IPS-20b (cell line): ENCODE data around the gene FKBP1A.

ENCODE experiments used
- H3K27ac ChIP-seq: one replicate; pipeline ENCODE4 v1.5.1; 2013; ENCODE audit warnings: low read length
- H3K27me3 ChIP-seq: 2 replicates; pipeline ENCODE4 v1.6.1; 2013; ENCODE audit warnings: mild to moderate bottlenecking, low read length, inconsistent platforms; ENCODE audit not compliant: insufficient read depth
- H3K36me3 ChIP-seq: 2 replicates; pipeline ENCODE4 v1.6.1; 2013; ENCODE audit warnings: low read depth, mild to moderate bottlenecking, inconsistent platforms, low read length, moderate library complexity; ENCODE audit not compliant: insufficient read depth
- H3K4me1 ChIP-seq: 2 replicates; pipeline ENCODE4 v1.6.1; 2013; ENCODE audit warnings: mild to moderate bottlenecking, control low read depth, inconsistent platforms, low read length, moderate library complexity; ENCODE audit not compliant: insufficient read depth
- H3K4me3 ChIP-seq: 2 replicates; pipeline ENCODE4 v1.5.1; 2013; ENCODE audit warnings: mild to moderate bottlenecking, low read length, inconsistent platforms
- H3K9ac ChIP-seq: 2 replicates; pipeline ENCODE4 v1.6.1; 2013; ENCODE audit warnings: low read depth, mild to moderate bottlenecking, inconsistent platforms, low read length, moderate library complexity
- H3K9me3 ChIP-seq: 2 replicates; pipeline ENCODE4 v1.6.1; 2013; ENCODE audit warnings: mild to moderate bottlenecking, low read depth, low read length, inconsistent platforms; ENCODE audit not compliant: insufficient read depth

FKBP1A gene

GRCh38 chr20:1334370-1334731 is 58.5 kb downstream of the FKBP1A start:
- H3K36me3 ChIP-seq: 0 out of 2 replicates have a peak, but pooled peaks cover 14% of the 10 kb centered on the region
- no peaks in the 10 kb centered on the region for H3K27me3 ChIP-seq
- no peaks in the 10 kb centered on the region for H3K9me3 ChIP-seq
- H3K4me1 ChIP-seq: no peaks in the 10 kb centered on the region
- H3K4me3 ChIP-seq: no peak overlapping the region
- H3K9ac ChIP-seq: no peak overlapping the region
- H3K27ac ChIP-seq: no peak overlapping the region

DNA sequence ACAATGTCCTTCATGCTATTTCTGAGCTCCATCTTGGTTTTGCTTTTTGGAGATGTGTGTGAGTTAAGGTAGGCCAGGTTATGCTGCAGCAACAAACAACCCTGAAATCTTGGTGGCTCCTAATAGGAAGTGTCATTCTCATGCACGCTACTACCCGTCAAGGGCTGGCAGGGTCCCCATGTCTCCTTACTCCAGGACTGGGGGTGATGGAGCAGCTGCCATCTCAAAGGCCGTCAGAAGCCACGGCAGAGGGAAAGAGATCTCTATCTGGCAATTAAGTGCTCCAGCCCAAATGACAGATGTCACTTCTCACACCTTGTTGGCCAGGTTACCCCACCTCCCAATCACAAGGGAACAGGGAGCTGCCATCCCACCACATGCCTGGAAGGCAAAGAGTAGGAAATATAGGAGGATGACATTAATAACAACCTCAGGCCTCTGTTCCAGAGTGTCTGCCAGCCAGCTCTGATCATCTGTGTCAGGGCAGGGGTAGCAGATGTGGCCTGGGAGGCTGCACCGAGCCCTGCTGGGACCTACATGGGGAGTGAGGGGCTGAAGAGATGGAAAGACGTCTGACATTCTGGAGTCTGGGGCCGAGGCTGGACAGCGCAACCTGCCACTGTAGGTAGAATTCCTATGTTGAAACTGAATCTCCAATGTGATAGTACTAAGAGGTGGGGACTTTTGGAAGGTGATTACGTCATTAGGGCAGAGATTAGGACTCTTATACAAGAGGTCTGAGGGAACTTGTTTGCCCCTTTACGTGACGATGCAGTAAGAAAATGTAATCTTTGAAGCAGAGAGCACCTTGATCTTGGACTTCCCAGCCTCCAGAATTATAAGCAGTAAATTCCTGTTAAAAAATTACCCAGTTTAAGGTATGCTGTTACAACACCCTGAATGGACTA is 59.1 kb downstream of the FKBP1A start:
- Histone ChIP-seq H3K36me3 (0 out of 2 replicates have a peak, but pooled peaks cover 14% of the 10 kb centered on the region), H3K9ac (no peak overlapping the region), H3K27me3 (no peaks in the 10 kb centered on the region), H3K9me3 (no peaks in the 10 kb centered on the region), H3K4me1 (no peaks in the 10 kb centered on the region), H3K4me3 (no peak overlapping the region), H3K27ac (no peak overlapping the region)

DNA sequence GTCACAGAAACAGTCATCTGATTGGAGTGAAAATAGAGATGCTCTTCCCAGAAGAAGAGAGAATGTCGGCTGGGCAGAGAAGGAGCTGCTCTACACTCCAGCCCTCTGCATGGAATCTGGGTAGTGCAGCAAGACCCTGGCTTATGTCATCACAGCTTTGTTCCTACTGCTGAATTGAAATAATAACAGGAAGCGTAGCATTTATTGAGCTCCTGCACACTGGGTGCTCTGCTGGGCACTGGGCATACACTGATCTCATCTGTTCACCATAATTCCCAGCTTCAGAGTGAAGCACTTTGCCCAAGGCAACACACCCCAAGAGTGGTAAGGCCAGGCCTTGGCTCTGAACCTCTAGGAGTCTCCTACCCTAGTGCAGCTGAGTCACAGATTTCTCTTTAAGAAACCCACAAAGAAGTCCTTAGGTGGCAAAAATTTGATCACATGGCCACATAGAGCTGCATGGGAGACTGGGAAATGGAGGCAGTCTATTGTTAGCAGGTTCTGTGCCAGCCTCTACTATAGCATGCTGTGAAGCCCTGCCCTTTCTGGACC is 60.0 kb downstream of the FKBP1A start:
- Histone ChIP-seq H3K4me1 (no peaks in the 10 kb centered on the region), H3K9me3 (no peaks in the 10 kb centered on the region), H3K27me3 (no peaks in the 10 kb centered on the region), H3K4me3 (no peak overlapping the region), H3K36me3 (0 out of 2 replicates have a peak, but pooled peaks cover 14% of the 10 kb centered on the region), H3K27ac (no peak overlapping the region), H3K9ac (no peak overlapping the region)

DNA sequence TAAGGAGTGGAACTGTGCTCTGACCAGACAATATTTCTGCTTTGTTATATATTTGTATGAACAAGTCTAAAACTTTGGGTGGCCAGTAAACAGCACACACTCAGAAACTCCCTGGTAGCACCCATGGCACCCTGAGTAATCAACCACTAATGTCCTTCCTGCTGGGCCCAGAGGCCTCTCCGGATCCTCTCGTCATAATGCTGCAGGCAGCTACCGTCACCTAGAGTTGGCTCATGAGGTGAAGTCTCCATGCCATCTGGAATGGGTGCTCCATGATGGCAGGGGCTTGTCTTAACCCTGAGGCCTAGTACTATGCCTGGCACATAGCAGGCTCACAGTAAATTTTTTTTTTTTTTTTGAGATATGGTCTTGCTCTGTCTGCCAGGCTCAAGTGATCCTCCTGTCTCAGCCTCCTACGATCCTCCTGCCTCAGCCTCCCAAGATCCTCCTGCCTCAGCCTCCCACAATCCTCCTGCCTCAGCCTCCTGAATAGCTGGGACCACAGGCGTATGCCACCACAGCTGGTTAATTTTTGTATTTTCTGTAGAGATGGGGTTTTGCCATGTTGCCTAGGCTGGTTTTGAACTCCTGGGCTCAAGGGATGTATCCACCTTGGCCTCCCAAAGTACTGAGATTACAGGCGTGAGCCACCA is 60.9 kb downstream of the FKBP1A start:
- Histone ChIP-seq H3K9me3 (no peaks in the 10 kb centered on the region), H3K9ac (no peak overlapping the region), H3K36me3 (0 out of 2 replicates have a peak, but pooled peaks cover 14% of the 10 kb centered on the region), H3K4me3 (no peak overlapping the region), H3K27ac (no peak overlapping the region), H3K27me3 (no peaks in the 10 kb centered on the region), H3K4me1 (no peaks in the 10 kb centered on the region)

DNA sequence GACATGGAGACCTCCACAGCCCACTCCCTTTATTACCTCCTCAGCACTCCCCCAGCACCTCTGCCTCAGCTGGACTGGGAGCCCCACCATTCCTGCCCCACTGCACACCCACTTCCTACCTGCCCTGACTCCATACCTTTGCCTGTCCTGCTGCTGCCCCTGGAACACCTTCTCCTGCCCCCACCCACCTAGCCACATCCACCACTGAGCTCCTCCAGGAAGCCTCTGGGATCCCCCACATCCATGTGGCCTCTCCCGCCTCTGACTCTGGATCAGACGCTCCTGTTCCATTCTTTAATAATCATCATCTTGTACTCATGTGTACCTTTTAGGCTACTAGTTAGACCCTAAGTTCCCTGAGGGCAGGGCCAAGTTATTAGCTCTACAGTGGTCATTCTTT is 61.8 kb downstream of the FKBP1A start:
- no peak overlapping the region for H3K4me3 ChIP-seq
- no peaks in the 10 kb centered on the region for H3K27me3 ChIP-seq
- no peaks in the 10 kb centered on the region for H3K9me3 ChIP-seq
- H3K4me1 ChIP-seq: peaks cover 8% of the 10 kb centered on the region; the same call in 1 of the 2 replicates
- no peak overlapping the region for H3K27ac ChIP-seq
- no peak overlapping the region for H3K9ac ChIP-seq
- H3K36me3 ChIP-seq: 0 out of 2 replicates have a peak, but pooled peaks cover 14% of the 10 kb centered on the region

GRCh38 chr20:1330075-1330830 is 62.6 kb downstream of the FKBP1A start:
- Histone ChIP-seq H3K27me3 (no peaks in the 10 kb centered on the region), H3K4me1 (peaks cover 8% of the 10 kb centered on the region; the same call in 1 of the 2 replicates), H3K27ac (no peak overlapping the region), H3K9me3 (no peaks in the 10 kb centered on the region), H3K9ac (no peak overlapping the region), H3K36me3 (0 out of 2 replicates have a peak, but pooled peaks cover 14% of the 10 kb centered on the region), H3K4me3 (no peak overlapping the region)

GRCh38 chr20:1328680-1329330 is 64.0 kb downstream of the FKBP1A start, which contains the start of gene SDCBP2:
TSS of gene SDCBP2 (minus strand) at chr20:1329139. CDS start at chr20:1320416, 8,723 bp downstream.
- Histone ChIP-seq H3K36me3 (0 out of 2 replicates have a peak, but pooled peaks cover 11% of the 10 kb centered on the region), H3K27ac (no peak within 1 kb of the TSS), H3K4me1 (peaks cover 8% of the 10 kb centered on the region; the same call in 1 of the 2 replicates), H3K27me3 (no peaks in the 10 kb centered on the region), H3K4me3 (no peak within 1 kb of the TSS), H3K9me3 (no peaks in the 10 kb centered on the region), H3K9ac (no peak within 1 kb of the TSS)

- no peak overlapping the region for H3K4me3 ChIP-seq
- no peak overlapping the region for H3K27ac ChIP-seq
- H3K4me1 ChIP-seq: peaks cover 8% of the 10 kb centered on the region; the same call in 1 of the 2 replicates
- H3K9ac ChIP-seq: no peak overlapping the region
- 0 out of 2 replicates have a peak, but pooled peaks cover 10% of the 10 kb centered on the region for H3K36me3 ChIP-seq
- H3K9me3 ChIP-seq: no peaks in the 10 kb centered on the region
- no peaks in the 10 kb centered on the region for H3K27me3 ChIP-seq
These were observed 64.8 kb downstream of the FKBP1A start for GRCh38 chr20:1327827-1328679.

GRCh38 chr20:1327241-1327653 is 65.6 kb downstream of the FKBP1A start:
- H3K36me3 ChIP-seq: 0 out of 2 replicates have a peak, but pooled peaks cover 6% of the 10 kb centered on the region
- no peak overlapping the region for H3K9ac ChIP-seq
- H3K27me3 ChIP-seq: no peaks in the 10 kb centered on the region
- no peak overlapping the region for H3K4me3 ChIP-seq
- H3K9me3 ChIP-seq: no peaks in the 10 kb centered on the region
- no peak overlapping the region for H3K27ac ChIP-seq
- H3K4me1 ChIP-seq: peaks cover 8% of the 10 kb centered on the region; the same call in 1 of the 2 replicates
